ENCODE measurements around the gene SOX8.

SOX8 gene

GRCh38 chr16:1032607-1033006, 51.0 kb downstream of the SOX8 start:
- H3K27ac ChIP-seq: no peak overlapping the region
- no peak for TF ChIP-seq CTCF (IDR thresholded peaks at IDR 0.05)
- TF ChIP-seq ZFX (IDR thresholded peaks at IDR 0.05; ENCODE audit: borderline replicate concordance): no peak

GRCh38 chr16:1033128-1033679, 51.6 kb downstream of the SOX8 start:
- no peak overlapping the region for H3K27ac ChIP-seq
- no peak for TF ChIP-seq ZFX (IDR thresholded peaks at IDR 0.05; ENCODE audit: borderline replicate concordance)
- TF ChIP-seq CTCF (IDR thresholded peaks at IDR 0.05): no peak

- TF ChIP-seq CTCF (IDR thresholded peaks at IDR 0.05) (no peak), ZFX (IDR thresholded peaks at IDR 0.05; ENCODE audit: borderline replicate concordance) (no peak)
- no peak overlapping the region for H3K27ac ChIP-seq
Observed at GRCh38 chr16:1034230-1035065, 52.9 kb downstream of the SOX8 start.

- no peak overlapping the region for H3K27ac ChIP-seq
- TF ChIP-seq ZFX (IDR thresholded peaks at IDR 0.05; ENCODE audit: borderline replicate concordance): no peak
- no peak for TF ChIP-seq CTCF (IDR thresholded peaks at IDR 0.05)
Observed at GRCh38 chr16:1035066-1035415, 53.5 kb downstream of the SOX8 start.

GRCh38 chr16:1036166-1036565, 54.6 kb downstream of the SOX8 start:
- TF ChIP-seq CTCF (IDR thresholded peaks at IDR 0.05) (no peak), ZFX (IDR thresholded peaks at IDR 0.05; ENCODE audit: borderline replicate concordance) (no peak)
- no peak overlapping the region for H3K27ac ChIP-seq

Measured in 22Rv1 (cell line).